ENCODE data around the gene TGM6.

TGM6 gene

GRCh38 chr20:2480381-2480780, 99.7 kb downstream of the TGM6 start:
- DNase-seq (ENCODE audit: low read depth in 1 of 2, low spot score in 1 of 2): no peak

All from stimulated activated CD4-positive, alpha-beta T cell treated with anti-CD3 and anti-CD28 coated beads, Interleukin-15, amount 100 ng/mL, for 1 hour (primary cell).